ENCODE results near the gene PGAP6. TPM values are rescaled to one million over a fixed set of nuclear protein-coding genes. Genes with fewer than 3 reads are reported as not detected.

Gene PGAP6
- total and polyA plus RNA-seq, 2 of the 4 experiments (the other 2 are of a cell fraction), result 49.1 to 124 TPM

DNA sequence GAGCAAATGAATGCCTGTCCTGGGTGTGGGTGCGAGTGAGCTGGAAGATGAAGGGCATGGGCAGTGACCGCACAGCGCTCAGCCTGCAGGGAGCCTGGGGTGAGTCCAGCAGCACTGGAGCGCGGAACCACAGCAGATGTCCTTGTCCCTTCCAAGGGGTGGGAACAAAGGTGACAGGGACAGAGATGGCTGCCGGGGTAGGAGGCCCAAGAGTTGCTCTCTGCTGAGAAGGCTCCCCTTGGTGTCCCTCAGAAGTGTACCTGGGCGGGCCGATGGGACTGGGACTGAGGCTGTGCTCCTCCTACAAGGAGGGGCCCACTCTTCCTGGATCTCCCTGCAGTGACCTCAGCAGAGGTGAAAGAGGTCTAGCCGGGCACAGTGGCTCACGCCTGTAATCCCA is 7.6 kb upstream of the PGAP6 start:
- Histone ChIP-seq H2AFZ (replicated peaks; ENCODE audit: low read length, poor library complexity) (peak overlapping the region; percentile 21), H3K14ac (replicated peaks; ENCODE audit: low read depth, low read length) (no peak overlapping the region), H3K4me3 (ENCODE audit: insufficient read depth, low read depth, low read length) (no peak overlapping the region), H4K8ac (ENCODE audit: low read depth in 2 of 2, low read length in 2 of 2) (no peak overlapping the region), H2AK5ac (ENCODE audit: low read depth, low read length) (no peak overlapping the region; the same call in 1 of the 2 replicates), H3K9me3 (ENCODE audit: control insufficient read depth, insufficient read depth, low read length) (peaks cover 3% of the 10 kb centered on the region), H4K20me1 (ENCODE audit: insufficient read depth, low read length) (no peaks in the 10 kb centered on the region), H3K36me3 (ENCODE audit: control insufficient read depth, insufficient read depth, low read length) (no peaks in the 10 kb centered on the region), H2BK120ac (ENCODE audit: low read depth, low read length) (no peak overlapping the region), H3K9me1 (ENCODE audit: insufficient read depth, low read length) (0 out of 2 replicates have a peak, but pooled peaks cover 3% of the 10 kb centered on the region), H4K91ac (ENCODE audit: insufficient read depth, low read depth, low read length) (no peak overlapping the region), H2BK5ac (ENCODE audit: low read depth, low read length, poor library complexity, severe bottlenecking) (no peak overlapping the region), H2BK20ac (ENCODE audit: low read depth, low read length) (no peak overlapping the region), H3K4me2 (ENCODE audit: low read depth, low read length) (no peak overlapping the region), H3K56ac (ENCODE audit: extremely low read depth, insufficient read depth, low read length) (no peak overlapping the region), H3K4me1 (ENCODE audit: control insufficient read depth, insufficient read depth, low read length) (peaks cover 3% of the 10 kb centered on the region; the same call in 1 of the 2 replicates), H3K9ac (ENCODE audit: low read depth, low read length) (no peak overlapping the region), H4K5ac (ENCODE audit: low read depth, low read length) (no peak overlapping the region), H3K79me1 (ENCODE audit: low read depth in 1 of 2, low read length in 2 of 2) (no peaks in the 10 kb centered on the region), H3K27me3 (ENCODE audit: control insufficient read depth, insufficient read depth, low read length) (no peaks in the 10 kb centered on the region), H2BK15ac (ENCODE audit: low read depth, low read length) (no peak overlapping the region), H2AK9ac (replicated peaks; ENCODE audit: low read depth, low read length, poor library complexity) (peak overlapping the region; percentile 55), H3K27ac (ENCODE audit: insufficient read depth, low read length) (no peak overlapping the region), H3K4ac (ENCODE audit: low read depth, low read length) (no peak overlapping the region), H3K23ac (ENCODE audit: low read depth, low read length) (no peak overlapping the region), H3K18ac (ENCODE audit: low read depth, low read length) (no peak overlapping the region)
- intact Hi-C loops (cut with micrococcal nuclease), result no loop called here
- 97% methylated on average over 6 of the region's 10 CpGs; no CpG with 5 or more reads in 1 of the 2 experiments for WGBS, 2 experiments (ENCODE audit: extremely low coverage in 2 of 2, insufficient read length in 1 of 2)
- no peak for DNase-seq
- BruUV-seq (replicated peaks), result no TSS peak
- POLR2A ChIA-PET (ENCODE audit: unreplicated experiment), result no interaction called here
- TF ChIP-seq MAFK (IDR thresholded peaks at IDR 0.05; ENCODE audit: low read depth, low read length), result no peak
- no peak for TF ChIP-seq SMC3 (IDR thresholded peaks at IDR 0.05; ENCODE audit: low read depth, low read length)
- TF ChIP-seq FOS (IDR thresholded peaks at IDR 0.05; ENCODE audit: low read depth, low read length), result no peak
- TF ChIP-seq RFX5 (IDR thresholded peaks at IDR 0.05; ENCODE audit: low read depth, low read length), result no peak
- no peak for TF ChIP-seq RAD21 (IDR thresholded peaks at IDR 0.05; ENCODE audit: low read length)
- no peak for TF ChIP-seq CHD1 (IDR thresholded peaks at IDR 0.05; ENCODE audit: low read depth, low read length)
- no peak for TF ChIP-seq NFE2L2 (IDR thresholded peaks at IDR 0.05; ENCODE audit: low read depth, low read length)
- TF ChIP-seq CEBPB (IDR thresholded peaks at IDR 0.05; ENCODE audit: low read depth, low read length), result no peak
- no peak for TF ChIP-seq USF2 (IDR thresholded peaks at IDR 0.05; ENCODE audit: low read depth, low read length)
- in situ Hi-C loops (cut with MboI; ENCODE audit: low sequenced_read_pairs), result no loop called here
- CTCF ChIA-PET, result no interaction called here
- no peak for ATAC-seq (ENCODE audit: low read depth)
- dilution Hi-C loops (cut with HindIII; ENCODE audit: low sequenced_read_pairs, unreplicated experiment), result no loop called here
